GM21737 (cell line): Measurements from ENCODE around the gene CCDC158.
"Not testable (repeated sequence)": the region's sequence is repeated elsewhere in the genome, so short reads cannot be mapped to it uniquely, and the experiment has no call there.

Source experiments
- ATAC-seq: cut with Tn5 transposase; IDR thresholded peaks from one replicate; pipeline ENCODE4 v1.9.1; 2021; ENCODE audit warnings: mild to moderate bottlenecking, moderate library complexity; ENCODE audit not compliant: unreplicated experiment

Gene CCDC158

DNA sequence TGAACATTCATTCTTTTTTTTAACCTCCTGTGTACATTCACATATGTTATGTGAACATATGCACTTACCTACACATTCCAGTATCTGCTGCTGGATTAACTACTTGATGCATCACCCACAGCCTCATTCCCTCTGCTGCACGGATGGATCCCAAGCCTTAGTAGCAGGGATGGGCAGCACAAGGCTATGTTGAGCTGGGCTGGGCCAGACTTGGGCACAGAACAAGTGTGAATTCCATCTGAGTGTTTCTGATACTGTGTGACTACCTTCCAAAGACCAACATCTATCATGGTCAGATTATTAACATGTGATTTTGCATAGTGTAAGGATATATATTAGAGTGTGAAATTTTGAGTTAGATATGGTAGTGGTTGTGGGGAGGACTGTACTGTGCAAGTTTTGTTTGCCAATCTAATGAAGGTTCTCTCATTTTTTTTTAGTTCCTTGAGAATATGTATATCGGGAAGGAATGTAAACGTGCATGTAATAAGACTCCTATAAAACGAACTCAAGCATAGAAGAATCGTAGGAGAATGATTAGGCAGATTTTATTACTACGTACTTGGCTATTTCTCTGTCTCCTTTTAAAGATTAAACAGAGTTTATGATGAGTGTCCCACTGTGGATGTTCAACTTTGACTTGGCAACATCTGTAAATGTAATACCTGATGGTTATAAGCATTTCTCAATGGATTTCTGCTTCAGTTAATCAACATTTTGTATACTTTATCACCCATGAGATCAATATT, 137.8 kb downstream of the CCDC158 start:
- no peak for ATAC-seq

DNA sequence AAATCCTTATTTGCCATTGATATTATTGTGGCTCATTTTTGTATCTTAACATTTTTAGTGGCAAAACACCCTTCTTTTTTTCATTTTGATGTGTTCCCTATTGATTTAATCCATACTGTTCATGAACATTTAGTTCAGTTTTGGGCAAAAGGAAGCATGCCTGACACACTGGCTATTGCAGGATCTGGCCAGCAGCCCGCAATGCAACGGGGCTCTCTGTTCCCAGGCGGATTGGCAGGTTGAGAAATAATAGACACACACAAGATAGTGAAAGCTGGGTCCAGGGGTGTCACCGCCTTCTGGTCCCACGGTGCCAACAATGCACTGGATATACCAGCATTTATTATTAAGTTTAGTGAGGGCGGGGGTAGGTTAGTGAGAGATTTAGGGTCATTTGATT, 139.3 kb downstream of the CCDC158 start:
- ATAC-seq = not testable (repeated sequence)

DNA sequence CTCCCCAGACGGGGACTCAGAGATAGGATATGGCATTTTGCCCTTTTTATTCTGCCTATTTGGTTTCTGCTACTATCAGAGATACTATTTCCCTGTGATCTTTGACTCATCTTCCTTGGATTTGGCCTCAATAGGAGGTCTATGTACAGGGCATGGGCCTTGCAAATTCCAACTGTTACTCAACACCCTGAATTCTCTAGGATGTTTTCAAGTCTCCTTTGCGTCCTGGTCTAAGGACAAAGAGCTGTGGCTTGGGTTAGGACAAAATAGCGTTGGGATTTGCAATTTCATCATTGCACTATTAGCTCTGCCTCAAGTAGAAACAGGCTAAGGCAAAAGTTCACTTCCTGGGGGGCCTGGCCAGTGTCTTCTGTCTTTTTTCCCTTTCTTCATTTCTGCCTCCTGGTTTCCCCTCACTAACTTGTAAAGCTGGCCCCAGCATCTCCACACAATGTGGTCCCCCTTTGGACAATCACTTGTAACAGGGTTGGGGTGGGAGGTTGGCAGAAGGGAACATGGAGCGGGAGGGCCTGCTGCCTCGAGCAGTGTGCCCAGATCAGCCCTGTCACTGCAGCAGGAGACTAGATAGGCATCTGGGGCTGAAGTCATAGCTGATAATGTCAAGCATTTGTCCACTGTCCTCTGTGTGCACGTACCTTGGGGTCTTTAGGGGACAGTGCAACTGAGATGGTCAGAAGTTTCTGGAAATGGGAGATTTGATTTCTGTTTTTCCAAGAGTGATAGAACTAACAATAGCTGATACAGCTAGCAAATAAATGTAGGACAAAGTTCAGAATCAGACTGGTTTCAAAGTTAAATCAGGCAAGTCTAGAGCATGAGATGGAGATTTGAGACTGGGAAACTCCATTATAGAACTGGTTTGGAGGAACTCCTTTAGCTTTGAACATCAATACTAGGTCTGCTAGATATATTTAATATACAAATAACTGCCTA, 140.2 kb downstream of the CCDC158 start:
- no peak for ATAC-seq

DNA sequence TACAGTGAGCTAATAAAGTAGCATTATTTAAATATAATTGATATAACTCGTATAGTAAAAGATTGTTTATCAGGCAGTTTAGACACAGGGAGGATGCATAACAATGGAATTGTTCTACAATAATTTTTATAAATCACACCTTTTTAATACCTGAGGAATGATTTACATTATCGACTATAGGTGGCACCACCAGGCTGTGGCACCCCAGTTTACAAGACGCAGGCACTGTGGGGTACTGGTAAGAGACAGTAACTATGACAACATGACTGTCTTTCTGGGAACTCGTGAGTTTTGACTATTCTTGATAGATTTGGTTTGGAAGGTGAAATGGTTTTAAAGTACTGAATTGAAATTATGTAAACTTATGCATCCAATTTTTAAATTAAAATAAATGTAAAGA, 141.5 kb downstream of the CCDC158 start:
- no peak for ATAC-seq

DNA sequence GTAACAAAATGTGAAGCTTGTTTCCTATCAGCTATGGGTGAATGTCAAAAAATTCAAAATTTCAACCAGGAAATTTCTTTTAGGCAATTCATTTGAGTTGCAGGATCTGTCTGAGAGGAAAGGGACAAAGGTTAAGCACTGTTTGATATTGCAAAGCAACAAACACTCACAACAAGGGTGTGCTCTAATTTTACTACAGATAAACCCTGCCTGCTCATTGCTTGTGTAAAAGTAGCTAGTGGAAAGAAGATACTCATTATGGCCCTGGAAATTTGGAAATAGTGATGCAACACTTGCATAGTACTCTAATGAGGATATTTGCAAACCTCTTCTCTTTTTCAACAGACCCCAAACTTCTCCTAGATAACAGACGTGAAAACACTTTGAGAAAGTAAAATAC, 142.4 kb downstream of the CCDC158 start:
- ATAC-seq = no peak

DNA sequence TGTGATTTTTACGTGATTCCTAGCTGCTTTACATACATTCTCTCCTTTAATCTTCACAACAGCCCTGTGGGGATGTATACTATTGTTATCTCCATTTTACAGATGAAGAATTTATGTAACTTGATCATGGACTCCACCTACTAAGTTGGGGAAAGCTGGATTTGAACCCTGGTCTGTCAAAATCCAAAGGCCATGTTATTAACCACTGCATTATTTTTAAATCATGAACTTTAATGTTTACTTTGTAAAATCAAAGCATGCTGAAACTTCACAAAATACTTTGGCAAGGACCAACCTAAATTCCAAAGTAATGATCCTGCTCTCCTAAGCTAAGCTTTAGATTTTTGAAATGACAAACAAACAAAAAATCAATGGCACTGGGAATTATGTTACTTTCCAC, 143.3 kb downstream of the CCDC158 start:
- no peak for ATAC-seq

DNA sequence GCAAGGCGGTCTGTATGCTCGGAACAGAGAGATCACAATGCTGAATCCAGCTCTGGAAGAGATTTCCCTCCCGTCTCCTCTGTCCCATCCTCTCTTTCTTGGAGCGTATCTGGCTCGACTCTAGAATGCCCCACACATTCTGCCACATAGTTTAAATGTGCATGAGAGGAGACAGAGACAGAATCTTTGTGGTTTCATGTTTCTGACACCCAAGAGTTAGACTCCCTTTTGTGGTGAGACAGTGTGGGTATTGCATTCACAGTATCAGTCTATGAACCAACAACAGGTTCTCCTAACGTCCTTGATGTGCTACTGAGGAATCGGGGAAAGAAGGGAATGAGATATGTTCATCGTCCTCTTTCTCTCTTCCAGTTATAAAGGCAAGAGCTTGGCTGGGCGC, 144.1 kb downstream of the CCDC158 start:
- ATAC-seq = no peak

DNA sequence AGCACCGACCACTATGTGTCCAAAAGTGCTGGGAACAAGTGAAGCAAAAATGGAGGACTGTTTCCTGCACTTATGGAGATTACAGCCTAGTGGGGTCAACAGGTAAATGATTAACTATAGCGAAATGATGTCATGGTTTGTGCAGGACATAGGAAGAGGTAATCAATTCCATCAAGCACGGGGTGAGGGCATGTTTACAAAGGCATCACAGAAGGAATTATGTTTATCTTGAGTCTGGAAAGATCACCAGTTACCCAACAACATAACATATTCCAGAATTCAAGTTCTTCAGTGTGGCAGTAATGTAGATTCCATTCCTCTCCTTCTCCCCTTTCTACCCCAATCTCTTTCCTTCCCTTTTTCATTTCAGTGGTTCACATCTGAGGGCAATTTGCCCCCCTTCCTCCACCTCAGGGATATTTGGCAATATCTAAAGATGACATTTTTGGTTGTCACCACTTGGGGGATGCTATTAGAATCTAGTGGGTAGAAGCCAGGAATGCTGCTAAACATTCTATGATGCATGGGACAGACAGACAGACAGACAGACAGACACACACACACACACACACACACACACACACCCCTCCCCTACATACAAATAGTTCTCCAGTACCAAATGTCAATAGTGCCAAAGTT, 145.3 kb downstream of the CCDC158 start:
- no peak for ATAC-seq

DNA sequence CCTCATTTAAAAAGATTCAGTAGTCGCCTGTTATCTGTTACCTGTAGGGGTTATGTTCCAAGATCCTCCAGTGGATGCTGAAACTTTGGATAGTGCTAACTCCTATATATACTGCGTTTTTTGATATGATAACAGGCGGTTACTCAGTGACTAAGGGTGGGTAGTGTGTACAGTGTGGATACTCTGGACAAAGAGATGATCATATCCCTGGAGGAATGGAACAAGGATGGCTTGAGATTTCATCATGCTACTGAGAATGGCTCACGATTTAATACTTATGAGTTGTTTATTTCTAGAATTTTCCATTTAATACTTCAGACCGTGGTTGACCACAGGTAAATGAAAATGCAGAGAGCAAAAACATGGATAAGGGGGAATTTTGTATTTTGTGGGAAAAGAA, 147.9 kb downstream of the CCDC158 start:
- no peak for ATAC-seq

DNA sequence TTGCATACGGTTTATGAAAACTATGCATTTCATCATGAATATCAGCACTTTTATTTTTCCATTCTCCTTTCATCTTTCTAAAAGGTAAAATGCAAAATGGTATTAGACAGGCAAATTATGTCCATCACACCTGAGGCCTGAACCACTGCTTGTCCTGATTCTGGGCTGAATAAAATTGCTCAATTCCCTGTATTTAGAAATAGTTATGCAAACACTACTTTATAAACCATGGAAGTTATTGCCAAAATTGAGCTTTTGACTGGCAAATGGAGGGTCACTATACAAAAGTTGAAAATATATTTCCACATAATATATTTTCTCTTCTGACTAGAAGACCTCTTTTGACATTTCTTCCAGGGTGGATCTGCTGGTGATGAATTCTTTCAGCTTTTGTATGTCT, 148.4 kb downstream of the CCDC158 start:
- ATAC-seq = no peak

DNA sequence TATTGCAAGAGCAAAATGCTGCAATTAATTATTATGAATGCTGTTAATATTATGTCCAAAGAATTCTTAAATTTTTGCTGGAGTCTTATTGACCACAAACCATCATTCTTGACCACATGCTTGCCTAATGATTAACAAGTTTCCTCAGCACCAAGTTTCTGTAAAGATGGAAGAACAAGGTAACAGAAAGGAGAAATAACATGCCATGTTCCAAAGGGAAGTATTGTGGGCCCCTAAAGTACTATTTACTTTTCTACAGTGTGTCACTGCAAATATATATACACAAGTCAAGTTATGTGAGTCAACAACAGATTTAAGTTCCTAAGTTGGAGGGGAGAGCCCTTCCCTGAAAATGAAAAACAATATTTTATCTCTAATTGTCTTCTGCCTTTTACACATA, 148.9 kb downstream of the CCDC158 start:
- no peak for ATAC-seq

DNA sequence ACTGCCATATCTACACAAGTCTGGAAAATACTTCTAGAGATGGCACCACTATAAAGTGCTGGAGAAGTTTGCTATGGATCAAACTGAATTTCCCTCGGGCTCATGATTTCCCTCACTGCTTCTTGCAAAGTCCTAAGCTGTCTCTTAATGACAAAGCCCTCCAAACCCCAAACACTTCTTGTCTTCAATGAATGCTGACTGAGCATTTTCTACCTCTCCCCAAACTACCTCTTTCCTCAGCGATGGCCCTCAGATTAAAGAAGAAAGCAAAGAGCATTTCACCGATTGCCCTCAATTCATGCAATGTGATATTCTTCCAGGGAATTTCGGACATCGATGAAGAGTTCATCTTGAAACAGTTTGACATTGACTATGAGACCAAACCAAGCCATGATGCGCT, 149.7 kb downstream of the CCDC158 start:
- no peak for ATAC-seq

DNA sequence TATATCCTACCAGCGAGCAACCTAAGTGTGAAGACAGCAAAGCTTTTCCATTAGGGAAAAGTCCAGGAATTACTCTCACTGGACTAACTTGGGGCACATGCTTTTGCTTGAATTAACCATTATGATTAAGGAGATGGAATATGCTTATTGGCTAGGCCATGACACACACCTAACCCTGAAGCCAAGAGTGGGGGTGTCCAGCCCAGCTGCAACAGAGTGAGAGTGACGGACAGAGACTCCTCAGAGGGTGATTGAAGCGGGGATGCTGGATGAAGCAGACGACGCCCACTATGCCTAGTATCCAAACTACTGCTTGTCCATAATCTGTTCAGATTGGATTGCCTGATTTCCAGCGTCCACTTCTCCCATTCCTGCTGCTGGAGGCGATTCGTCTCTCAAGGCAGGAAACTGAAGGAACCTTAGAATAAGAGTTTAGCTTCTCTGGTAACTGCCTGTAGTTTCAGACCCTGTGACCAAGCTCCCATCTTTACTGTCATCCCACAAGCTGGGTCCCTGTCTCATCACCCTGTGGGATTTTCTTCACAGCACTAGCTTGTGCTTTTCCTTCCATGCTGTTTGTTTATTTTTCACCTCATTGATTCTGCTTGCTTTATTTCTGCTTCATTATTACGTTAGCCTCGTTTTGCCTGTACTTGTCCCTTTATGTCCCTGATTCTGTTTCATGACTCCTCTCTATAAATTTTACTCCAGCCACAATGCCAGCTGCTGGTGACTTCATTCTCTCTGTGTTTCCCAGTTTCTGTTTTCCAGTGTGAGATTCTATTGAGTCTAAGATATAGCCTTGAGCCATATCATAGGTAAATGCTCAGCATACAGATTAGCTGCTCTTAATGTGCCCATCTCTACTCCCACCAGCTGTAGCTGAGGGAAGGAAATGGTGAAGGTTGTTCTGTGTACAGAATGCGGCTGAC, 150.4 kb downstream of the CCDC158 start:
- ATAC-seq = no peak

DNA sequence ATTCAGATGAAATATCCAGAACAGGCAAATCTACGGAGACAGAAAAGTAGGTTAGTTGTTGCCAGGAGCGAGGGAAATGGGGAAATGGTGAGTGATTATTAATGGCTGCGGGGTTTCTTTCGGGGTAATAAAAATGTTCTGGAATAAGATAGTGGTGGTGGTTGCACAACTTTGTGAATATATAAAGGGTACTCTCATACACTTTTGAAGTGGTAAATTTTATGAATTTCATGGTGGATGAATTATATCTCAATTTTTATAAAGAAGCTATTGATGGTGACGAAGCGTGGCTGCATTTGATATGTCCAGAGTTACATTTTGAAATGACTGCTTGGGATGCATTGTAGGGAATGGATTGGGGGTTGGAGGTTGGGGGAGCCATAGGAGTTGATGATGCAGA, 153.1 kb downstream of the CCDC158 start:
- no peak for ATAC-seq

DNA sequence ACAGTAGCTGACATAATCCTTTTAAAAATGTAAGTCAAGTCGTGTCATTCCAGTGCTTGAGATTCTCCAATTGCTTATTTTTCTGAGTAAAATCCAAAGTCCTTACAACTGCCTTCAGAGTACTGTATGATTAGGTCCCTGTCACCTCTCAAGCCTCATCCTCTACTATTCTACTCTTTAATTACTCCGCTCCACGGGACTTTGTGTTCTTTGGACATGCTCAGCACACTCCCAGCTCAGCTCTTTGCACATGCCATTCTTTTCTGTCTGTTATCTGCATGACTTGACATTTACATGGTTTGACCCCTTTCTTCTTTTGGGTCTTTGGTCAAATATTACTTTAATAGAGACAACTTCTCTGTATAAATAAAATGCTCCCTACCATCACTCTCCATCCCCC, 154.3 kb downstream of the CCDC158 start:
- ATAC-seq = no peak

DNA sequence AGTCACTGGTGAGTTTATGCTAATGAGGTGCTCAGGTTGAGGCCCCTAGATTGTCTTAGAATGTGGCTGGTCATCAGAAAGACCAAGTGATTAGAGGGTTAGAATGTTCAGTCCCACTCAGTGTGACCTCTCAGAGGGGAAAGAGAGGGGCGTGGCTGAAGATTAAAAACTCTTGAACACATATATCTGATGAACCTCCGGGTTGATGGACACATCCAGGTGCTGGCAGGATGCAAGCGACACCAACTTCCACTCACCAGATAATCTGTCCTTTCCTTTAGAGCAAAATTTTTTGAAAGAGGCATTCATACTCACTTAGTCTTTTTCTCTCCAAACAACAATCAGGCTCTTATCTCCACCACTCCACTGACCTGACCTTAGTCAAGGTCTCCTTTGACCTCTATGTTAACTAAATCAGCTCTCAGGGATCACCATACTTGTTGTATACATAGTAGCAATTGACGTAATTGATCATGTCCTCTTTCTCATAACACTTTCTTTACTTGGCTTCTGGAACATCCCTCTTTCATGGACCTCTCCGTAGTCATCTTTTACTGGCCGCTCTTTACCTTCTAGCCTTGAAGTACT, 155.2 kb downstream of the CCDC158 start:
- no peak for ATAC-seq
